Measurements from ENCODE around the gene TPST1.

TPST1 gene

GRCh38 chr7:66258409-66258808 lies 53.3 kb downstream of the TPST1 start:
- H3F3A ChIP-seq (ENCODE audit: low read depth), result no peaks in the 10 kb centered on the region
- no peak overlapping the region for H3K4me2 ChIP-seq (ENCODE audit: low read depth, low read length, poor library complexity, severe bottlenecking)
- H3K4me3 ChIP-seq (ENCODE audit: low read length, poor library complexity, severe bottlenecking), result no peak overlapping the region
- H3K9ac ChIP-seq (ENCODE audit: low read depth, low read length, poor library complexity, severe bottlenecking), result no peak overlapping the region
- no peaks in the 10 kb centered on the region for H3K79me2 ChIP-seq (ENCODE audit: insufficient read depth, low read length)
- no peak overlapping the region for H2AFZ ChIP-seq (ENCODE audit: low read length)
- no peaks in the 10 kb centered on the region for H3K4me1 ChIP-seq (ENCODE audit: insufficient read depth, low read length, poor library complexity, severe bottlenecking)
- H3K36me3 ChIP-seq (ENCODE audit: insufficient read depth, low read length), result no peaks in the 10 kb centered on the region
- no peaks in the 10 kb centered on the region for H4K20me1 ChIP-seq (ENCODE audit: insufficient read depth, low read length, poor library complexity, severe bottlenecking)
- TF ChIP-seq EZH2phosphoT487 (IDR thresholded peaks at IDR 0.05; ENCODE audit: borderline replicate concordance), result no peak
- TF ChIP-seq, protein P1, sequence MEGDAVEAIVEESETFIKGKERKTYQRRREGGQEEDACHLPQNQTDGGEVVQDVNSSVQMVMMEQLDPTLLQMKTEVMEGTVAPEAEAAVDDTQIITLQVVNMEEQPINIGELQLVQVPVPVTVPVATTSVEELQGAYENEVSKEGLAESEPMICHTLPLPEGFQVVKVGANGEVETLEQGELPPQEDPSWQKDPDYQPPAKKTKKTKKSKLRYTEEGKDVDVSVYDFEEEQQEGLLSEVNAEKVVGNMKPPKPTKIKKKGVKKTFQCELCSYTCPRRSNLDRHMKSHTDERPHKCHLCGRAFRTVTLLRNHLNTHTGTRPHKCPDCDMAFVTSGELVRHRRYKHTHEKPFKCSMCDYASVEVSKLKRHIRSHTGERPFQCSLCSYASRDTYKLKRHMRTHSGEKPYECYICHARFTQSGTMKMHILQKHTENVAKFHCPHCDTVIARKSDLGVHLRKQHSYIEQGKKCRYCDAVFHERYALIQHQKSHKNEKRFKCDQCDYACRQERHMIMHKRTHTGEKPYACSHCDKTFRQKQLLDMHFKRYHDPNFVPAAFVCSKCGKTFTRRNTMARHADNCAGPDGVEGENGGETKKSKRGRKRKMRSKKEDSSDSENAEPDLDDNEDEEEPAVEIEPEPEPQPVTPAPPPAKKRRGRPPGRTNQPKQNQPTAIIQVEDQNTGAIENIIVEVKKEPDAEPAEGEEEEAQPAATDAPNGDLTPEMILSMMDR (conservative IDR thresholded peaks at IDR 0.05; ENCODE audit: low read length), result no peak
- no peaks in the 10 kb centered on the region for H3K9me3 ChIP-seq (ENCODE audit: insufficient read depth, low read depth, low read length)
- H3K9me2 ChIP-seq (replicated peaks; ENCODE audit: low read depth, low read length), result no peaks in the 10 kb centered on the region
- no peaks in the 10 kb centered on the region for H3K27me3 ChIP-seq (ENCODE audit: insufficient read depth, low read length, poor library complexity, severe bottlenecking)

DNA sequence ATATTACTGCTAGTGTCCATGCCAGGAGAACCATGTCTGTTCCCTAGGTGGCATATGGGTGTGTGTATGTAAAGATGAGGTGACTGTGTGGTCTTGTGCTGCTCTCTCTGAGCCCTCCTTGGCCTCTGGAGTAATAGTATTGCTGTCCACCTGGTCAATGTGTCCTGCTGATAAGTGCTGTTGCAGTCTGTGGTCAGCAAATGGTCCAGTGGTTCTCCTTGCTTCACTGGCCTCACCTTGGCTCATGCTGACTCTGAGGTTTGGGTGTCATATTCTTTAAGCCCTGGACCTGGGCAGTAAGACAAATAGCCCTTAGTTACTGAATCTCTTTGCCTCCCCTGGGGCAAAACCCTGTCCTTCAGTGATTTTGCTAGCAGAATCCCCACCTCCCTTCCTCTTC lies 56.8 kb downstream of the TPST1 start:
- Histone ChIP-seq H3K36me3 (ENCODE audit: insufficient read depth, low read length) (no peaks in the 10 kb centered on the region), H3K9me2 (replicated peaks; ENCODE audit: low read depth, low read length) (no peaks in the 10 kb centered on the region), H2AFZ (ENCODE audit: low read length) (no peak overlapping the region), H3K4me3 (ENCODE audit: low read length, poor library complexity, severe bottlenecking) (no peak overlapping the region), H3F3A (ENCODE audit: low read depth) (no peaks in the 10 kb centered on the region), H3K27me3 (ENCODE audit: insufficient read depth, low read length, poor library complexity, severe bottlenecking) (no peaks in the 10 kb centered on the region), H3K4me1 (ENCODE audit: insufficient read depth, low read length, poor library complexity, severe bottlenecking) (no peaks in the 10 kb centered on the region), H4K20me1 (ENCODE audit: insufficient read depth, low read length, poor library complexity, severe bottlenecking) (no peaks in the 10 kb centered on the region), H3K4me2 (ENCODE audit: low read depth, low read length, poor library complexity, severe bottlenecking) (no peak overlapping the region), H3K79me2 (ENCODE audit: insufficient read depth, low read length) (no peaks in the 10 kb centered on the region), H3K9me3 (ENCODE audit: insufficient read depth, low read depth, low read length) (peaks cover 17% of the 10 kb centered on the region; the same call in 1 of the 2 replicates), H3K9ac (ENCODE audit: low read depth, low read length, poor library complexity, severe bottlenecking) (no peak overlapping the region)
- no peak for TF ChIP-seq EZH2phosphoT487 (IDR thresholded peaks at IDR 0.05; ENCODE audit: borderline replicate concordance)
- TF ChIP-seq, protein P1 (conservative IDR thresholded peaks at IDR 0.05; ENCODE audit: low read length), result no peak

- Histone ChIP-seq H3K4me1 (ENCODE audit: insufficient read depth, low read length, poor library complexity, severe bottlenecking) (no peaks in the 10 kb centered on the region), H3K79me2 (ENCODE audit: insufficient read depth, low read length) (no peaks in the 10 kb centered on the region), H3K9me2 (replicated peaks; ENCODE audit: low read depth, low read length) (no peaks in the 10 kb centered on the region), H3K9ac (ENCODE audit: low read depth, low read length, poor library complexity, severe bottlenecking) (no peak overlapping the region), H3F3A (ENCODE audit: low read depth) (no peaks in the 10 kb centered on the region), H4K20me1 (ENCODE audit: insufficient read depth, low read length, poor library complexity, severe bottlenecking) (no peaks in the 10 kb centered on the region), H3K36me3 (ENCODE audit: insufficient read depth, low read length) (no peaks in the 10 kb centered on the region), H3K27me3 (ENCODE audit: insufficient read depth, low read length, poor library complexity, severe bottlenecking) (no peaks in the 10 kb centered on the region), H3K9me3 (ENCODE audit: insufficient read depth, low read depth, low read length) (peaks cover 17% of the 10 kb centered on the region; the same call in 1 of the 2 replicates), H2AFZ (ENCODE audit: low read length) (no peak overlapping the region), H3K4me2 (ENCODE audit: low read depth, low read length, poor library complexity, severe bottlenecking) (no peak overlapping the region), H3K4me3 (ENCODE audit: low read length, poor library complexity, severe bottlenecking) (no peak overlapping the region)
- TF ChIP-seq, protein P1 (conservative IDR thresholded peaks at IDR 0.05; ENCODE audit: low read length), result no peak
- TF ChIP-seq EZH2phosphoT487 (IDR thresholded peaks at IDR 0.05; ENCODE audit: borderline replicate concordance), result no peak
These were observed 58.8 kb downstream of the TPST1 start for GRCh38 chr7:66263936-66264335.
